HEK293T (cell line): ENCODE results near the gene CTAG1B.

Experiments
- BHLHE40 ChIP-seq: fragments of 450-650 bp; IDR thresholded peaks from 2 replicates; pipeline ENCODE4 v1.6.1; 2016; ENCODE audit warnings: mild to moderate bottlenecking, moderate library complexity, borderline replicate concordance
- CTBP1 ChIP-seq: fragments of 450-650 bp; IDR thresholded peaks from 2 replicates; pipeline ENCODE4 v1.6.1; 2016; ENCODE audit warnings: borderline replicate concordance
- ELF4 ChIP-seq: fragments of 450-650 bp; IDR thresholded peaks from 2 replicates; pipeline ENCODE4 v1.6.1; 2017; ENCODE audit warnings: antibody characterized with exemption
- HDGF ChIP-seq: fragments of 450-650 bp; IDR thresholded peaks from 2 replicates; pipeline ENCODE4 v1.6.1; 2017; ENCODE audit warnings: antibody characterized with exemption, borderline replicate concordance
- NFRKB ChIP-seq: fragments of 450-650 bp; IDR thresholded peaks from 2 replicates; pipeline ENCODE4 v1.6.1; 2016; ENCODE audit warnings: mild to moderate bottlenecking, moderate library complexity
- SP1 ChIP-seq: fragments of 450-650 bp; IDR thresholded peaks from 2 replicates; pipeline ENCODE4 v1.6.1; 2017

DNA sequence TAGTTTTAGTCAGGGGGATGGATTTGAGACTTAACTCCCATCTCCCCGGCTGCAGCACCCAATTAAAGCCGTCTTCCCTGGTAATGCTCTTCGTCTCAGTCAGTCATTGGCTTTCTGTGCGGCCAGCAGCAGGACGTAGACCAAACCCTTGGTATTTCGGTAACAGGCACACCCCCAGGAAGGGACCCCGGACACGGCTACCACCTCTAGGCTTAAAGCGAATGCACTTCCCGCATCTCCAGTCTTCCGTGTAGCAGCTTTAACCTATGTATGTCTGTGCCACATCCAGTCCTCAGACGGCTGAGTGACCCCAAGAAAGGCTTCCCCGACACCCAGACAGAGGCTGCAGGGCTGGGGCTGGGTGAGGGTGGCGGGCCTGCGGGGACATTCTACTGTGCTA, 35.8 kb upstream of the CTAG1B start:
- TF ChIP-seq ELF4 (no peak), NFRKB (no peak), SP1 (no peak), BHLHE40 (no peak), CTBP1 (no peak), HDGF (no peak)
